ENCODE data around the gene ZFR.
"Not testable (repeated sequence)": the region's sequence is repeated elsewhere in the genome, so short reads cannot be mapped to it uniquely, and the experiment has no call there.

Gene ZFR

GRCh38 chr5:32453916-32454315, 9.4 kb upstream of the ZFR start:
- in situ Hi-C loops (cut with HindIII; ENCODE audit: low sequenced_read_pairs): no loop called here

GRCh38 chr5:32452316-32452715, 7.8 kb upstream of the ZFR start:
- in situ Hi-C loops (cut with HindIII; ENCODE audit: low sequenced_read_pairs): not testable (repeated sequence)

GRCh38 chr5:32450952-32451351, 6.4 kb upstream of the ZFR start:
- in situ Hi-C loops (cut with HindIII; ENCODE audit: low sequenced_read_pairs): no loop called here

GRCh38 chr5:32449262-32449661, 4.7 kb upstream of the ZFR start:
- in situ Hi-C loops (cut with HindIII; ENCODE audit: low sequenced_read_pairs): loop anchor here (5.0 kb wide), 1 partner anchor 158 kb away; no protein-coding TSS in a partner anchor

GRCh38 chr5:32446630-32447029, 2.1 kb upstream of the ZFR start:
- in situ Hi-C loops (cut with HindIII; ENCODE audit: low sequenced_read_pairs): loop anchor here (5.0 kb wide), 1 partner anchor 161 kb away; no protein-coding TSS in a partner anchor

- in situ Hi-C loops (cut with HindIII; ENCODE audit: low sequenced_read_pairs): loop anchor here (5.0 kb wide), 1 partner anchor 161 kb away; no protein-coding TSS in a partner anchor
Observed at GRCh38 chr5:32445831-32446614, 1.5 kb upstream of the ZFR start.

- in situ Hi-C loops (cut with HindIII; ENCODE audit: low sequenced_read_pairs): loop anchor here (5.0 kb wide), 1 partner anchor 162 kb away; no protein-coding TSS in a partner anchor
Observed at GRCh38 chr5:32445287-32445758, 783 bp upstream of the ZFR start.

- in situ Hi-C loops (cut with HindIII; ENCODE audit: low sequenced_read_pairs): no loop called here
Observed at GRCh38 chr5:32443541-32444430, 754 bp downstream of the ZFR start.

- in situ Hi-C loops (cut with HindIII; ENCODE audit: low sequenced_read_pairs): no loop called here
Observed at GRCh38 chr5:32443145-32443540, 1.4 kb downstream of the ZFR start.

GRCh38 chr5:32439086-32439642, 5.4 kb downstream of the ZFR start:
- in situ Hi-C loops (cut with HindIII; ENCODE audit: low sequenced_read_pairs): loop anchor here (5.0 kb wide), 2 partner anchors 57 to 98 kb away; no protein-coding TSS in a partner anchor

GRCh38 chr5:32436553-32437242, 7.8 kb downstream of the ZFR start:
- in situ Hi-C loops (cut with HindIII; ENCODE audit: low sequenced_read_pairs): loop anchor here (5.0 kb wide), 2 partner anchors 54 to 101 kb away; no protein-coding TSS in a partner anchor

- in situ Hi-C loops (cut with HindIII; ENCODE audit: low sequenced_read_pairs): loop anchor here (5.0 kb wide), 2 partner anchors 53 to 102 kb away; no protein-coding TSS in a partner anchor
Observed at GRCh38 chr5:32435383-32435782, 9.2 kb downstream of the ZFR start.

- in situ Hi-C loops (cut with HindIII; ENCODE audit: low sequenced_read_pairs): no loop called here
Observed at GRCh38 chr5:32434221-32434620, 10.3 kb downstream of the ZFR start.

GRCh38 chr5:32432633-32433032, 11.9 kb downstream of the ZFR start:
- in situ Hi-C loops (cut with HindIII; ENCODE audit: low sequenced_read_pairs): no loop called here

GRCh38 chr5:32430825-32431224, 13.7 kb downstream of the ZFR start:
- in situ Hi-C loops (cut with HindIII; ENCODE audit: low sequenced_read_pairs): not testable (repeated sequence)

- in situ Hi-C loops (cut with HindIII; ENCODE audit: low sequenced_read_pairs): no loop called here
Observed at GRCh38 chr5:32428426-32428825, 16.1 kb downstream of the ZFR start.

- in situ Hi-C loops (cut with HindIII; ENCODE audit: low sequenced_read_pairs): no loop called here
Observed at GRCh38 chr5:32426440-32427151, 17.9 kb downstream of the ZFR start.

- in situ Hi-C loops (cut with HindIII; ENCODE audit: low sequenced_read_pairs): no loop called here
Observed at GRCh38 chr5:32422697-32423096, 21.8 kb downstream of the ZFR start.

GRCh38 chr5:32421075-32421474, 23.5 kb downstream of the ZFR start:
- in situ Hi-C loops (cut with HindIII; ENCODE audit: low sequenced_read_pairs): no loop called here

GRCh38 chr5:32420506-32420905, 24.0 kb downstream of the ZFR start:
- in situ Hi-C loops (cut with HindIII; ENCODE audit: low sequenced_read_pairs): no loop called here

Data from endothelial cell of hepatic sinusoid (primary cell).